HCT116 (cell line): ENCODE data around the gene SHROOM3. TPM values are rescaled to one million over a fixed set of nuclear protein-coding genes. Genes with fewer than 3 reads are reported as not detected.

ENCODE experiments used
- ATAC-seq: fragments of 200-7000 bp; cut with Tn5 transposase; 2 replicates; pipeline ENCODE4 v1.9.1; 2020; ENCODE audit warnings: mild to moderate bottlenecking, moderate library complexity
- BruUV-seq: library from RNA; stranded (reverse); fragments of 400-500 nt; replicated peaks from 2 replicates; lab custom pipeline; 2021; lab: Mats Ljungman, UMichigan
- CTCF ChIA-PET: fragments of 300-600 bp; sonication (Branson Sonifier 250); formaldehyde crosslinking; loops from one replicate; lab custom pipeline; 2021; ENCODE audit warnings: antibody characterized with exemption; lab: Charles Lee
- POLR2A ChIA-PET: fragments of 300-600, 350-600 bp; sonication (Branson Sonifier 250); formaldehyde crosslinking; loops from one replicate; lab custom pipeline; 2021; ENCODE audit warnings: antibody characterized with exemption; lab: Charles Lee
- RAD21 ChIA-PET, 2 experiments: fragments of 300-600 bp; sonication (Branson Sonifier 250); formaldehyde crosslinking; loops; one replicate each; lab custom pipeline; 2023; ENCODE audit warnings: low total read pairs in 2 of 2; ENCODE audit not compliant: uncharacterized antibody in 2 of 2, unreplicated experiment in 2 of 2, low non-redundant PET in 1 of 2; lab: Charles Lee
- DNase-seq: peaks from one replicate; pipeline ENCODE4 v3.0.0-alpha.2; 2010; ENCODE audit warnings: low read depth, low spot score
- H2AFZ ChIP-seq: fragments of 200-600 bp; shearing (Covaris generic), sonication (generic); 2 replicates; pipeline ENCODE4 v1.6.1; 2017; ENCODE audit warnings: low read depth, mixed run types, mixed read lengths, antibody characterized with exemption, low read length; ENCODE audit not compliant: poor library complexity, severe bottlenecking
- H3K27ac ChIP-seq: 2 replicates; pipeline ENCODE4 v1.5.1; 2012; ENCODE audit warnings: low read depth, low read length
- H3K27me3 ChIP-seq: fragments of 200-600 bp; sonication (generic); 2 replicates; pipeline ENCODE4 v1.6.1; 2016; ENCODE audit warnings: mixed run types, low read length, mixed read lengths; ENCODE audit not compliant: insufficient read depth
- H3K36me3 ChIP-seq, 2 experiments: fragments of 200-500 bp in 1 of 2; fragments of 200-600 bp in 1 of 2; sonication (Bioruptor generic) in 1 of 2; sonication (generic) in 1 of 2; 2 replicates each; pipeline versions ENCODE4 v1.5.1 to v1.6.1; 2014 to 2016; ENCODE audit warnings: low read length in 2 of 2, inconsistent platforms in 1 of 2, mixed read lengths in 1 of 2, mixed run types in 1 of 2; ENCODE audit not compliant: insufficient read depth in 2 of 2, control insufficient read depth in 1 of 2
- H3K4me1 ChIP-seq, 2 experiments: fragments of 200-600 bp in 1 of 2; sonication (generic) in 1 of 2; 2 replicates each; pipeline versions ENCODE4 v1.5.1 to v1.6.1; 2012 to 2017; ENCODE audit warnings: low read length in 2 of 2, inconsistent platforms in 1 of 2, mild to moderate bottlenecking in 1 of 2, mixed read lengths in 1 of 2, mixed run types in 1 of 2, moderate library complexity in 1 of 2; ENCODE audit not compliant: insufficient read depth in 2 of 2, control insufficient read depth in 1 of 2
- H3K4me2 ChIP-seq: fragments of 200-600 bp; sonication (generic); 2 replicates; pipeline ENCODE4 v1.6.1; 2017; ENCODE audit warnings: mixed run types, low read length, mixed read lengths
- H3K4me3 ChIP-seq, 2 experiments: fragments of 200-600 bp in 1 of 2; sonication (generic) in 1 of 2; replicated peaks in 1 of 2; 2 replicates each; pipeline ENCODE4 v1.5.1; 2011 to 2016; ENCODE audit warnings: low read length in 2 of 2, control low read depth in 1 of 2, low read depth in 1 of 2, mild to moderate bottlenecking in 1 of 2, mixed read lengths in 1 of 2, mixed run types in 1 of 2
- H3K79me2 ChIP-seq: fragments of 200-600 bp; sonication (generic); 2 replicates; pipeline ENCODE4 v1.6.1; 2017; ENCODE audit warnings: mild to moderate bottlenecking, mixed run types, low read length, moderate library complexity, mixed read lengths; ENCODE audit not compliant: insufficient read depth
- H3K9ac ChIP-seq: fragments of 200-600 bp; sonication (generic); 2 replicates; pipeline ENCODE4 v1.6.1; 2016; ENCODE audit warnings: low read length, mixed read lengths
- H3K9me2 ChIP-seq: fragments of 200-600 bp; sonication (generic), shearing (Covaris generic); 2 replicates; pipeline ENCODE4 v1.6.1; 2017; ENCODE audit warnings: mixed run types, mild to moderate bottlenecking, moderate library complexity; ENCODE audit not compliant: insufficient read depth
- H3K9me3 ChIP-seq, 2 experiments: fragments of 200-500 bp in 1 of 2; fragments of 200-600 bp in 1 of 2; sonication (Bioruptor generic) in 1 of 2; sonication (generic) in 1 of 2; 2 replicates each; pipeline ENCODE4 v1.6.1; 2014 to 2017; ENCODE audit warnings: low read length in 2 of 2, mixed read lengths in 2 of 2, inconsistent platforms in 1 of 2, low read depth in 1 of 2, mild to moderate bottlenecking in 1 of 2, mixed run types in 1 of 2, moderate library complexity in 1 of 2; ENCODE audit not compliant: control insufficient read depth in 1 of 2, insufficient read depth in 1 of 2
- H4K20me1 ChIP-seq: fragments of 200-600 bp; sonication (generic), shearing (Covaris generic); 2 replicates; pipeline ENCODE4 v1.6.1; 2017; ENCODE audit warnings: mixed run types, mild to moderate bottlenecking, moderate library complexity; ENCODE audit not compliant: insufficient read depth
- CBX3 ChIP-seq: IDR thresholded peaks from 2 replicates; pipeline ENCODE4 v1.6.1; 2012; ENCODE audit warnings: low read depth
- CEBPB ChIP-seq: IDR thresholded peaks from 2 replicates; pipeline ENCODE4 v1.6.1; 2012; ENCODE audit warnings: low read depth
- EGR1 ChIP-seq: IDR thresholded peaks from 2 replicates; pipeline ENCODE4 v1.6.1; 2012; ENCODE audit warnings: low read depth
- EZH2 ChIP-seq: fragments of 200-600 bp; sonication (generic); IDR thresholded peaks from 2 replicates; pipeline ENCODE4 v1.6.1; 2017; ENCODE audit warnings: antibody characterized with exemption, mixed run types
- EZH2phosphoT487 ChIP-seq: fragments of 200-600 bp; IDR thresholded peaks from 2 replicates; pipeline ENCODE4 v1.6.1; 2018; ENCODE audit warnings: antibody characterized with exemption, borderline replicate concordance
- FOSL1 ChIP-seq: IDR thresholded peaks from 2 replicates; pipeline ENCODE4 v1.6.1; 2012; ENCODE audit warnings: low read depth
- POLR2A ChIP-seq: IDR thresholded peaks from 2 replicates; pipeline ENCODE4 v1.7.0; 2011; ENCODE audit warnings: borderline replicate concordance; ENCODE audit not compliant: insufficient read depth, insufficient read length; ENCODE audit errors: extremely low read depth
- RAD21 ChIP-seq: IDR thresholded peaks from 2 replicates; pipeline ENCODE4 v1.6.1; 2012; ENCODE audit warnings: low read depth, mild to moderate bottlenecking
- YY1 ChIP-seq: IDR thresholded peaks from 2 replicates; pipeline ENCODE4 v1.6.1; 2011; ENCODE audit warnings: low read length, low read depth, moderate library complexity, mild to moderate bottlenecking; ENCODE audit not compliant: insufficient replicate concordance; ENCODE audit errors: extremely low read depth
- intact Hi-C: fragments of 100-400 bp; cut with micrococcal nuclease; formaldehyde crosslinking; loops from 2 replicates; pipeline ENCODE4 v1.10.0; 2022
- total RNA-seq: library from RNA; stranded (reverse); gene quantifications from one replicate; pipeline ENCODE4 v1.2.1, GENCODE V29; 2021; ENCODE audit not compliant: unreplicated experiment
- TF ChIP-seq, protein P1 (sequence below): IDR thresholded peaks from 2 replicates; pipeline ENCODE4 v1.6.1; 2011; ENCODE audit warnings: mild to moderate bottlenecking, low read length, moderate library complexity; ENCODE audit not compliant: insufficient replicate concordance; ENCODE audit errors: extremely low read depth
- TF ChIP-seq, protein P2 (sequence below): IDR thresholded peaks from 2 replicates; pipeline ENCODE4 v1.6.1; 2012
- TF ChIP-seq, protein P3 (sequence below): IDR thresholded peaks from 2 replicates; pipeline ENCODE4 v1.6.1; 2012

Gene SHROOM3
- total RNA-seq, 1 experiment from 2014 or later, result 22.5 TPM

DNA sequence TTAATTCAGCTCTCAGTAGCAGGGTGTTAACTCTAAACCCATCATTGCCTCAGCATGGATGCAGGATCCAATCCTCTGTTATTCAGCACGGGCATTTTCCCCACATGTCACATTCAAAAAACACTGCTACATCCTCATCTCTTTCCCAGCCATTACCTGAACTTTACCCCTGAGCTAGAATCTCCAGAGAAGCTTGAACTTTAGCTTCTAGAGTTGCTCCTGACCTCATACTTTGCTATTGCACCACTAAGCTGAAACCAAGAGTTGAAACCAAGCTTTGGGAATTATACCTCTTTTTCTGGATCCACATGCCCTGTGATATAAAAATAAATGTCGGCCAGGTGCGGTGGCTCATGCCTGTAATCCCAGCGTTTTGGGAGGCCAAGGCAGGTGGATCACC lies 90.7 kb downstream of the SHROOM3 start:
- no peak for TF ChIP-seq POLR2A
- TF ChIP-seq EZH2phosphoT487, result no peak
- no peak for TF ChIP-seq RAD21
- TF ChIP-seq, protein P1, sequence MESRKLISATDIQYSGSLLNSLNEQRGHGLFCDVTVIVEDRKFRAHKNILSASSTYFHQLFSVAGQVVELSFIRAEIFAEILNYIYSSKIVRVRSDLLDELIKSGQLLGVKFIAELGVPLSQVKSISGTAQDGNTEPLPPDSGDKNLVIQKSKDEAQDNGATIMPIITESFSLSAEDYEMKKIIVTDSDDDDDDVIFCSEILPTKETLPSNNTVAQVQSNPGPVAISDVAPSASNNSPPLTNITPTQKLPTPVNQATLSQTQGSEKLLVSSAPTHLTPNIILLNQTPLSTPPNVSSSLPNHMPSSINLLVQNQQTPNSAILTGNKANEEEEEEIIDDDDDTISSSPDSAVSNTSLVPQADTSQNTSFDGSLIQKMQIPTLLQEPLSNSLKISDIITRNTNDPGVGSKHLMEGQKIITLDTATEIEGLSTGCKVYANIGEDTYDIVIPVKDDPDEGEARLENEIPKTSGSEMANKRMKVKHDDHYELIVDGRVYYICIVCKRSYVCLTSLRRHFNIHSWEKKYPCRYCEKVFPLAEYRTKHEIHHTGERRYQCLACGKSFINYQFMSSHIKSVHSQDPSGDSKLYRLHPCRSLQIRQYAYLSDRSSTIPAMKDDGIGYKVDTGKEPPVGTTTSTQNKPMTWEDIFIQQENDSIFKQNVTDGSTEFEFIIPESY, result no peak
- TF ChIP-seq EGR1, result no peak
- TF ChIP-seq, protein P2, sequence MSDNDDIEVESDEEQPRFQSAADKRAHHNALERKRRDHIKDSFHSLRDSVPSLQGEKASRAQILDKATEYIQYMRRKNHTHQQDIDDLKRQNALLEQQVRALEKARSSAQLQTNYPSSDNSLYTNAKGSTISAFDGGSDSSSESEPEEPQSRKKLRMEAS, result no peak
- TF ChIP-seq CBX3, result no peak
- H3K27me3 ChIP-seq, result no peaks in the 10 kb centered on the region
- H3K79me2 ChIP-seq, result no peaks in the 10 kb centered on the region
- H3K4me1 ChIP-seq, result no peaks in the 10 kb centered on the region
- ATAC-seq (no peak), DNase-seq (no peak)
- no peak overlapping the region for H3K27ac ChIP-seq
- RAD21 ChIA-PET, result no interaction called here
- H3K9ac ChIP-seq, result no peak overlapping the region
- no peak overlapping the region for H2AFZ ChIP-seq
- no peak overlapping the region for H3K4me2 ChIP-seq
- CTCF ChIA-PET, result no interaction called here
- intact Hi-C loops, result no loop called here
- no peaks in the 10 kb centered on the region for H3K9me2 ChIP-seq
- no peaks in the 10 kb centered on the region for H3K9me3 ChIP-seq
- BruUV-seq, result no TSS peak
- no peaks in the 10 kb centered on the region for H3K36me3 ChIP-seq
- no peak overlapping the region for H3K4me3 ChIP-seq
- POLR2A ChIA-PET, result no interaction called here
- H4K20me1 ChIP-seq, result no peaks in the 10 kb centered on the region

DNA sequence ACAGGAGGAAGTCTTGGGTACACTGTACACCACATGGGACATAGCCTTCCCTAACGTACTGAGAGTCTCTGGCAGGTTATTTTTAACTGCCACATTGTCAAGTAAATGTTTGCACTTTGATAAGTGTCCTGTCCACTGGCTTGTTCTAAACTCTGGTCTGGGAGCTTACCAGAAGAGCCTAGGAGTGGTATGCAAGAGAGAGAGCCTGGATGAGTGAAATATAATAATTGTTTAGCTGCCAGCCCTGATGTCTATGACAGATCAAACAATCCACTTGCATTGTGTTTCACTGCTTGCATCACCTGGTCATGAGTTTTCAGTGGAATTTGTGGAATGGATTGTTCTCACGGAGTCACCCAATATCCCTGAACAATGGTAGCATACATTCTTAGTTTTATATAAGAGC lies 91.6 kb downstream of the SHROOM3 start:
- Histone ChIP-seq H3K4me3 (no peak overlapping the region), H2AFZ (no peak overlapping the region), H3K4me2 (no peak overlapping the region), H3K27ac (no peak overlapping the region), H3K9me3 (no peaks in the 10 kb centered on the region), H3K79me2 (no peaks in the 10 kb centered on the region), H3K4me1 (no peaks in the 10 kb centered on the region), H3K36me3 (no peaks in the 10 kb centered on the region), H4K20me1 (no peaks in the 10 kb centered on the region), H3K27me3 (no peaks in the 10 kb centered on the region), H3K9me2 (no peaks in the 10 kb centered on the region), H3K9ac (no peak overlapping the region)
- ChIA-PET POLR2A (no interaction called here), CTCF (no interaction called here), RAD21 (no interaction called here)
- no TSS peak for BruUV-seq
- DNase-seq (no peak), ATAC-seq (no peak)
- intact Hi-C loops, result no loop called here
- TF ChIP-seq CEBPB (no peak), EGR1 (no peak), EZH2 (no peak), CBX3 (no peak), FOSL1 (no peak), YY1 (no peak), POLR2A (no peak), EZH2phosphoT487 (no peak)
- TF ChIP-seq, protein P3, sequence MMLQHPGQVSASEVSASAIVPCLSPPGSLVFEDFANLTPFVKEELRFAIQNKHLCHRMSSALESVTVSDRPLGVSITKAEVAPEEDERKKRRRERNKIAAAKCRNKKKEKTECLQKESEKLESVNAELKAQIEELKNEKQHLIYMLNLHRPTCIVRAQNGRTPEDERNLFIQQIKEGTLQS, result no peak
- TF ChIP-seq, protein P1, result no peak
